Fibroblast of skin of left biceps (primary cell): ENCODE results near the gene GSG1L.
"Not testable (repeated sequence)": the region's sequence is repeated elsewhere in the genome, so short reads cannot be mapped to it uniquely, and the experiment has no call there.

Source experiments
- DNase-seq, 2 experiments: peaks; one replicate each; pipeline ENCODE4 v3.0.0-alpha.2; 2013; ENCODE audit warnings: low read depth in 2 of 2

The GSG1L gene

GRCh38 chr16:27903046-27903655 lies 160.4 kb downstream of the GSG1L start:
- no peak for DNase-seq

- DNase-seq = no peak
These were observed 161.0 kb downstream of the GSG1L start for GRCh38 chr16:27902551-27902950.

- DNase-seq = no peak
These were observed 161.6 kb downstream of the GSG1L start for GRCh38 chr16:27901956-27902355.

- no peak for DNase-seq
These were observed 163.8 kb downstream of the GSG1L start for GRCh38 chr16:27899736-27900135.

- no peak for DNase-seq
These were observed 169.1 kb downstream of the GSG1L start for GRCh38 chr16:27894386-27894785.

- no peak for DNase-seq
These were observed 170.6 kb downstream of the GSG1L start for GRCh38 chr16:27892879-27893278.

GRCh38 chr16:27890866-27891265 lies 172.6 kb downstream of the GSG1L start:
- no peak for DNase-seq

- no peak for DNase-seq
These were observed 173.5 kb downstream of the GSG1L start for GRCh38 chr16:27890006-27890405.

GRCh38 chr16:27883576-27883975 lies 179.9 kb downstream of the GSG1L start:
- DNase-seq = no peak

GRCh38 chr16:27880287-27880686 lies 183.2 kb downstream of the GSG1L start:
- no peak for DNase-seq

GRCh38 chr16:27879601-27880247 lies 183.8 kb downstream of the GSG1L start:
- DNase-seq = no peak

- not testable (repeated sequence) for DNase-seq
These were observed 190.9 kb downstream of the GSG1L start for GRCh38 chr16:27872627-27873026.

GRCh38 chr16:27870116-27870798 lies 193.3 kb downstream of the GSG1L start:
- no peak for DNase-seq

GRCh38 chr16:27869411-27869810 lies 194.1 kb downstream of the GSG1L start:
- DNase-seq = no peak

- no peak for DNase-seq
These were observed 195.3 kb downstream of the GSG1L start for GRCh38 chr16:27868180-27868579.

- DNase-seq = peak; percentile 2
These were observed 196.1 kb downstream of the GSG1L start for GRCh38 chr16:27867122-27868110.

GRCh38 chr16:27863377-27863776 lies 200.1 kb downstream of the GSG1L start:
- no peak for DNase-seq

- DNase-seq = no peak
These were observed 200.6 kb downstream of the GSG1L start for GRCh38 chr16:27862953-27863352.

- no peak for DNase-seq
These were observed 203.4 kb downstream of the GSG1L start for GRCh38 chr16:27860091-27860490.

GRCh38 chr16:27859020-27859419 lies 204.5 kb downstream of the GSG1L start:
- no peak for DNase-seq

- no peak for DNase-seq
These were observed 209.9 kb downstream of the GSG1L start for GRCh38 chr16:27853651-27854050.

- no peak for DNase-seq
These were observed 210.4 kb downstream of the GSG1L start for GRCh38 chr16:27853101-27853500.
